MM.1S (cell line): ENCODE measurements around the gene SH3PXD2B.

ENCODE experiments used
- DNase-seq: peaks from one replicate; pipeline ENCODE4 v3.0.0-alpha.2; 2015
- H2AFZ ChIP-seq: fragments of 300-600 bp; sonication (generic); 2 replicates; pipeline ENCODE4 v1.6.0; 2016; ENCODE audit warnings: antibody characterized with exemption, low read length
- H3F3A ChIP-seq: fragments of 300-600 bp; sonication (generic); 2 replicates; pipeline ENCODE4 v1.6.1; 2016; ENCODE audit warnings: mild to moderate bottlenecking, antibody characterized with exemption, low read length, moderate library complexity, mixed read lengths; ENCODE audit not compliant: insufficient read depth
- H3K27ac ChIP-seq: fragments of 300-600 bp; sonication (generic); 2 replicates; pipeline ENCODE4 v1.5.1; 2016; ENCODE audit warnings: mild to moderate bottlenecking, low read length
- H3K27me3 ChIP-seq: fragments of 300-600 bp; sonication (generic); replicated peaks from 2 replicates; pipeline ENCODE4 v1.6.0; 2016; ENCODE audit warnings: low read length; ENCODE audit not compliant: insufficient read depth
- H3K36me3 ChIP-seq: fragments of 300-600 bp; sonication (generic); replicated peaks from 2 replicates; pipeline ENCODE4 v1.6.1; 2016; ENCODE audit warnings: mild to moderate bottlenecking, low read length, mixed read lengths; ENCODE audit not compliant: insufficient read depth
- H3K4me1 ChIP-seq: fragments of 300-600 bp; sonication (generic); 2 replicates; pipeline ENCODE4 v1.6.1; 2016; ENCODE audit warnings: low read length, mixed read lengths
- H3K4me2 ChIP-seq: fragments of 300-600 bp; sonication (generic); 2 replicates; pipeline ENCODE4 v1.6.0; 2016; ENCODE audit warnings: low read depth, low read length
- H3K4me3 ChIP-seq: fragments of 300-600 bp; sonication (generic); 2 replicates; pipeline ENCODE4 v1.5.1; 2016; ENCODE audit warnings: low read length, mixed read lengths
- H3K79me2 ChIP-seq: fragments of 300-600 bp; sonication (generic); 2 replicates; pipeline ENCODE4 v1.6.1; 2016; ENCODE audit warnings: mixed run types, low read length, mixed read lengths
- H3K9ac ChIP-seq: fragments of 300-600 bp; sonication (generic); 2 replicates; pipeline ENCODE4 v1.6.1; 2016; ENCODE audit warnings: low read length, mixed read lengths
- H3K9me2 ChIP-seq: fragments of 300-600 bp; sonication (generic); replicated peaks from 2 replicates; pipeline ENCODE4 v1.6.1; 2016; ENCODE audit warnings: mild to moderate bottlenecking, low read length, mixed read lengths; ENCODE audit not compliant: insufficient read depth
- H3K9me3 ChIP-seq: fragments of 300-600 bp; sonication (generic); replicated peaks from 2 replicates; pipeline ENCODE4 v1.6.1; 2016; ENCODE audit warnings: mild to moderate bottlenecking, low read length, mixed read lengths; ENCODE audit not compliant: insufficient read depth
- H4K20me1 ChIP-seq: fragments of 300-600 bp; sonication (generic); 2 replicates; pipeline ENCODE4 v1.6.1; 2016; ENCODE audit warnings: mild to moderate bottlenecking, low read length, moderate library complexity, mixed read lengths; ENCODE audit not compliant: insufficient read depth
- CTCF ChIP-seq: fragments of 300-600 bp; sonication (generic); IDR thresholded peaks from 2 replicates; pipeline ENCODE4 v1.5.1; 2016; ENCODE audit warnings: antibody characterized with exemption, low read length, mixed read lengths
- EZH2 ChIP-seq: fragments of 300-600 bp; sonication (generic); optimal IDR thresholded peaks from 2 replicates; pipeline ENCODE3; 2017; ENCODE audit warnings: low read depth, mild to moderate bottlenecking, antibody characterized with exemption, low read length, mixed read lengths
- EZH2phosphoT487 ChIP-seq: fragments of 300-600 bp; sonication (generic); IDR thresholded peaks from 2 replicates; pipeline ENCODE4 v1.6.1; 2018; ENCODE audit warnings: antibody characterized with exemption, low read length

The SH3PXD2B gene

GRCh38 chr5:172420235-172420939 is 33.9 kb downstream of the SH3PXD2B start:
- H3K79me2 ChIP-seq, result no peaks in the 10 kb centered on the region
- peak overlapping the region; percentile 58 for H3K4me2 ChIP-seq
- no peaks in the 10 kb centered on the region for H3K36me3 ChIP-seq
- no peaks in the 10 kb centered on the region for H3F3A ChIP-seq
- H3K4me1 ChIP-seq, result 0 out of 2 replicates have a peak, but pooled peaks cover 8% of the 10 kb centered on the region
- H3K27me3 ChIP-seq, result no peaks in the 10 kb centered on the region
- no peaks in the 10 kb centered on the region for H4K20me1 ChIP-seq
- H3K4me3 ChIP-seq, result peak overlapping the region; percentile 24; the same call in 1 of the 2 replicates
- peak; percentile 90 for DNase-seq
- no peaks in the 10 kb centered on the region for H3K9me3 ChIP-seq
- peak overlapping the region; percentile 50 for H2AFZ ChIP-seq
- TF ChIP-seq EZH2 (no peak), CTCF (no peak), EZH2phosphoT487 (no peak)
- no peaks in the 10 kb centered on the region for H3K9me2 ChIP-seq
- H3K27ac ChIP-seq, result no peak overlapping the region
- peak overlapping the region; percentile 14; the same call in 1 of the 2 replicates for H3K9ac ChIP-seq

- Histone ChIP-seq H3K4me2 (no peak overlapping the region), H3K79me2 (no peaks in the 10 kb centered on the region), H4K20me1 (no peaks in the 10 kb centered on the region), H3K4me1 (0 out of 2 replicates have a peak, but pooled peaks cover 8% of the 10 kb centered on the region), H3F3A (no peaks in the 10 kb centered on the region), H3K27ac (no peak overlapping the region), H3K9me2 (no peaks in the 10 kb centered on the region), H3K4me3 (no peak overlapping the region), H3K36me3 (no peaks in the 10 kb centered on the region), H3K27me3 (no peaks in the 10 kb centered on the region), H3K9me3 (no peaks in the 10 kb centered on the region), H3K9ac (no peak overlapping the region), H2AFZ (no peak overlapping the region)
- no peak for DNase-seq
- no peak for TF ChIP-seq EZH2phosphoT487
- no peak for TF ChIP-seq CTCF
- TF ChIP-seq EZH2, result no peak
These were observed 35.2 kb downstream of the SH3PXD2B start for GRCh38 chr5:172418862-172419814.

- H3K36me3 ChIP-seq, result no peaks in the 10 kb centered on the region
- no peaks in the 10 kb centered on the region for H3K27me3 ChIP-seq
- DNase-seq, result no peak
- H3K4me1 ChIP-seq, result 0 out of 2 replicates have a peak, but pooled peaks cover 8% of the 10 kb centered on the region
- no peaks in the 10 kb centered on the region for H4K20me1 ChIP-seq
- no peak overlapping the region for H3K9ac ChIP-seq
- H3K9me2 ChIP-seq, result no peaks in the 10 kb centered on the region
- no peak overlapping the region for H3K4me3 ChIP-seq
- H3K27ac ChIP-seq, result no peak overlapping the region
- no peaks in the 10 kb centered on the region for H3K79me2 ChIP-seq
- H2AFZ ChIP-seq, result no peak overlapping the region
- H3K9me3 ChIP-seq, result no peaks in the 10 kb centered on the region
- TF ChIP-seq EZH2phosphoT487 (no peak), CTCF (no peak), EZH2 (no peak)
- no peaks in the 10 kb centered on the region for H3F3A ChIP-seq
- H3K4me2 ChIP-seq, result no peak overlapping the region
These were observed 36.2 kb downstream of the SH3PXD2B start for GRCh38 chr5:172417983-172418630.
